ENCODE measurements around the gene ARHGEF39. TPM values are rescaled to one million over a fixed set of nuclear protein-coding genes. Genes with fewer than 3 reads are reported as not detected.
"Not testable (repeated sequence)": the region's sequence is repeated elsewhere in the genome, so short reads cannot be mapped to it uniquely, and the experiment has no call there.

ARHGEF39 gene
- total RNA-seq, 1 donor from 2014 or later, result 0.24 TPM

DNA sequence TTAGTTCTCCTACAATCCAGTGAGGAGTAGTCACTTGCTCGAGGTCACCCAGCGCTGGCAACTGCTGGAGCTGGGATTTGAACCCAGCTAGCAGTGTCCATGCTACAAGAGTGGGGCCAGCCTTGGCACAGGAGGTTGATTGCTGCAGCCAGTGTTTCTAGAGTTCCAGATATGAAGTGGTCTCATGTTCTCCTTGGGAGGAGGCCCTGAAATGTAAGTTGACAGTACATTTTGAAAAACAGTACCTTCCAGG is 6.1 kb downstream of the ARHGEF39 start:
- intact Hi-C loops (cut with DNase I), result no loop called here
- DNase-seq (peak; percentile 70), ATAC-seq (ENCODE audit: poor library complexity) (peak; percentile 4)

DNA sequence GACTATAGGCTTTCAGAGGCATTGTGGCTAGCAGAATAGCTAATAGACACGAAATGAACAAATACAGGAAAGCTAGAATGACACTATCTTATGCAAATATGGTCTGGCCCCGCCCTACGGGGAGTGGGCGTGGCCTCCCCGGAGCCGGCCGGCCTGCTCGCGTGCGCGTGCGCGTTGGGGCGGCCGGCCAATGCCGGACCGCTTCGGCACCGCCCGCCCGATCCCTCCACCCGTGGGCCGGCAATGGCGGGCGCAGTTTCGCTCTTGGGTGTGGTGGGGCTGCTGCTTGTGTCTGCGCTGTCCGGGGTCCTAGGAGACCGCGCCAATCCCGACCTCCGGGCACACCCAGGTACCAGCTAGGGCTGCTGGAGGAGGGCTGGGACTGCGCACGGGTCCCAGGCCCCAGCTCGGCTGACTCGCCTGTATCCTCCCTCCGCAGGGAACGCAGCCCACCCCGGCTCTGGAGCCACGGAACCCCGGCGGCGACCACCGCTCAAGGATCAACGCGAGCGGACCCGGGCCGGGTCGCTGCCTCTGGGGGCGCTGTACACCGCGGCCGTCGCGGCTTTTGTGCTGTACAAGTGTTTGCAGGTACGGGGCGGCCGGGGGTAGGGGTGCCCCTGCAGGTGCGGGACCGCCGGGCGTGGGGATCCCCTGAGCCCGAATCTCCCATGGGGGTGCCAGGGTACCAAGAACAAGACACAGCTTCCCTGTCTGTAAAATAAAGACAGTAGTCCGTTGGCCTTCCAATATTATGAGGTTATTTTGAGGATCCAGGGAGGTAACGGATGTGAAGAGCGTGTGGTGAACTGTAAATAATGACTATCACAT is 6.6 kb downstream of the ARHGEF39 start, which contains the start of gene CCDC107:
CCDC107 (plus strand) TSS at position 156 of the 831 bp plus-strand sequence; CDS start at position 244, 88 bp downstream.
- peak; percentile 87 for ATAC-seq (ENCODE audit: poor library complexity)
- intact Hi-C loops (cut with DNase I), result no loop called here
- peak; percentile 91 for DNase-seq

DNA sequence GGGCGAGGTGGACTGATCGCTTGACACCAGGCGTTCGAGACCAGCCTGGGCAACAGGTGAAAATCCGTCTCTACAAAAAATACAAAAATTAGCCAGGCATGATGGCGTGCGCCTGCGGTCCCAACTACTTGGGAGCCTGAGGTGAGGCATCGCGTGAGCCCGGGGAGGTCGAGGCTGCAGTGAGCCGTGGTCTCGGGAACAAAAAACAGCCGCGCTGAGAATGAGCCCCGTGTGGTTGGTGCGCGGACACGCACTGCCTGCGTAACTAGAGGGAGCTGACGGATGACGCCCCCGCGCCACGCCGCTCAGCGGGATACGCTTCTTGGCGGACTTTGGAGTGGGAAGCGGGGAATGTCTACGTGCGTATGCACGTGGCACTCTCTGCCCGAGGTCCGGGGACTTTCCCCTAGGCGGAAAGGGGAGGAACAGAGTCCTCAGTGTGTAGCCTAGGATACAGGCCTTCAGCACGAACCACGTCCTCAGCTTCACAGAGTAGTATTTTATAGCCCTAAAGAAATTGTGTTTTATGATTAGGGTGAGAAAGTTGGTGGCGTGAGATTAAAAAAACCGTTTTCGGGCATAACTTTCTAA is 7.4 kb downstream of the ARHGEF39 start, which contains the start of gene RMRP:
RMRP (minus strand) TSS at position 474 of the 591 bp plus-strand sequence.
- intact Hi-C loops (cut with DNase I), result no loop called here

DNA sequence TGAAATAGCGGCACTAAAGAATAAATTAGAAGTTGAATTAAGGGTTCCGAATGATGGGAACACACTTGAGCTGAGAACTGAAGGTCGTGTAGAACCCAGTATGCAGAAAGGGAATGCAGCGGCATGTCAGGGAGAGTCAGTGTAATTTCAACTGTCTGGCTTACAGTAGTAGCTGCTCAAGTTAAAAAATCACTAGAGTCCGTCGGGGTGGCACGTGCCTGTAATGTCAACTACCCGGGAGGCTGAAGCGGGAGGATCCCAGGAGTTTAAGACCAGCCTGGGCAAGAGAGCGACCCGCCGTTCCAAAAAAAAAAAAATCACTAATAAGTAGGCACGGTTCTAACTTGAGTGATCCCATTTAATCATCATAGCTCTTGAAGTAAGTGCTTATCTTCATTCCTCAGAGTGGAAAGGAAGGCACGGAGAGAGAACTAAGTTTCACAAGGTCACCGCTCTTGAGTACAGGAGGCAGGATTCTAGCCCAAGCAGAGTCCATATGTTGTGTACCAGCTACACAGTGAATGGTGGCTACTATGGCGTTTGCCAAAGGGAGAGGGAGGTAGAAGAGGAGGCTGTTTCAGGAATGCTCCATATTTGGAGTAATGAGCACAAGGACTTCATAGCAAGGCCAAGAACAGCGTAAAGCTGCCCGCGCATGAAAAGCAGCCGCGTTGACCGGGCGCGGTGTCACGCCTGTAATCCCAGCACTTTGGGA is 8.0 kb downstream of the ARHGEF39 start:
- intact Hi-C loops (cut with DNase I), result no loop called here
- ATAC-seq (ENCODE audit: poor library complexity), result peak; percentile 2
- no peak for DNase-seq

More for the DNA sequence above, 7.4 kb downstream of the ARHGEF39 start, which contains the start of gene RMRP:
- DNase-seq (peak; percentile 98), ATAC-seq (ENCODE audit: poor library complexity) (peak; percentile 94)

DNA sequence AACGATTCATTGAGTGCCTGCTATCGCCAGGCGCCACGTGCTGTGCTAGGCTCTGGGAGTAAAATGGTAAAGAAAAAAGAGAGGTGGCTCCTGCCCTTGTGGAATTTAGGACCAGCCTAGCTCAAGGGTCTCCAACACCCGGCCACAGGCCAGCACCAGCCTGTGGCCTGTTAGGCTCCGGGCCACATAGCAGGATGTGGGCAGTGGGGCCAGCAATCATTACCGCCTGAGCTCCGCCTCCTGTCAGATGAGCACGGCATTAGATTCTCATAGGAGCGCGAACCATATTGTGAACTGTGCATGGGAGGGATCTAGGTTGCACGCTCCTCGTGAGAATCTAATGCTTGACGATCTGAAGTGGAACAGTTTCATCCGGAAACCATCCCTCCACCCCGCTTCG is 8.6 kb downstream of the ARHGEF39 start:
- ATAC-seq (ENCODE audit: poor library complexity) (no peak), DNase-seq (no peak)
- intact Hi-C loops (cut with DNase I), result no loop called here

DNA sequence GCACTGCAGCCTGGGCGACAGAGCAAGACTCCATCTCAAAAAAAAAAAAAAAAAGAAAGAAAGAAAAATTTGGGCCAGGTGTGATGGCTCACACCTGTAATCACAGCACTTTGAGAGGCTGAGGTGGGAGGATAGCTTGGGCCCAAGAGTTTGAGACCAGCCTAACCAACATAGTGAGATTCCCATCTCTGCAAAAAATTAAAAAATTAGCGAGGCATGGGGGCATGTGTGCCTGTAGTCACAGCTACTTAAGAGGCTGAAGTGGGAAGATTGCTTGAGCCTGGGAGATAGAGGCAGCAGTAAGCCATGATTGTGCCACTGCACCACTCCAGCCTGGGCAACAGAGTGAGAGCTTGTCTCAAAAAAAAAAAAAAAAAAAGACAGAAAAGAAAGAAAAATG is 11.4 kb downstream of the ARHGEF39 start:
- DNase-seq (no peak), ATAC-seq (ENCODE audit: poor library complexity) (no peak)
- intact Hi-C loops (cut with DNase I), result no loop called here

DNA sequence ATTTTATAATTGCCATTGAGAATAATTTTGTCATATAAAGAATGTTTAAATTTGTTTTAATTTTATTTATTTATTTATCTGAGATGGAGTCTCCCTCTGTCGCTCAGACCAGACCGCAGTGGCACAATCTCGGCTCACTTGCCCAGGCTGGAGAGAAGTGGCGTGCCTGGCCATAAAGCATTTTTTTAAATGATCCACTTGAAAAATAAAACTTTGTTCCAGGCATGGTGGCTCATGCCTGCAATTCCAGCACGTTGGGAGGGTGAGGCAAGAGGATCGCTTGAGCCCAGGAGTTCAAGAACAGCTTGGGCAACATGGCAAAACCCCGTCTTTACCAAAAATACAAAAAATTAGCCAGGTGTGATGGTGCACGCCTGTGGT is 12.2 kb downstream of the ARHGEF39 start:
- ATAC-seq (ENCODE audit: poor library complexity), result no peak
- intact Hi-C loops (cut with DNase I), result no loop called here
- DNase-seq, result no peak

DNA sequence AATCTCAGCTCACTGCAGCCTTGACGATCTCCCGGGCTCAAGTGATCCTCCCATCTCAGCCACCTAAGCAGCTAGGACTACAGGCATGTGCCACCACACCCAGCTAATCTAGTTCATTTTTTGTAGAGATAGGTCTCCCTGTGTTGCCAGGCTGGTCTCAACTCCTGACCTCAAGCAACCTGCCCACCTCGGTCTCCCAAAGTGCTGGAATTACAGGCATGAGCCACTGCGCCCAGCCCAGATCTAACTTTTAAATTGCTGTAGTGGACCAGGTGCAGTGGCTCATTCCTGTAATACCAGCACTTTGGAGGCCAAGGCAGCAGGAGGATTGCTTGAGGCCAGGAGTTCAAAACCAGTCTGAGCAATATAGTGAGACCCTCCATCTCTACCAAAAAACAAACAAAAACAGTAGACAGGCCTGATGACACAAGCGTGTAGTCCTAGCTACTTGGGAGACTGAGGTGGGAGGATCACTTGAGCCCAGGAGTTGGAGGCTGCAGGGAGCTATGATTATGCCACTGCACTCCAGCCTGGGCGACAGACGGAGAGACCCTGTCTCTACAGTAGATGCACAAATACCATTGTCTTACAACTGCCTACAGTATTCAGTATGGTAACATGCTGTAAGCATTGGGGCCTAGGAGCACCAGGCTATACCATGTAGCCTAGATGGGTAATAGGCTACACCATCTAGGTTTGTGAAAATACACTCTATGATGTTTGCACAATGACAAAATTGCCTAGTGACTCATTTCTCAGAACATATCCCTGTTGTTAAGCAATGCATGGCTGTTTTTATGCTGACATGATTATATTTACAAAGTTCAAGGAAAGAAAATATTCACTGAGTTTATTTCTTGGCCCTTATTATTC is 12.8 kb downstream of the ARHGEF39 start:
- DNase-seq (no peak), ATAC-seq (ENCODE audit: poor library complexity) (no peak)
- intact Hi-C loops (cut with DNase I), result no loop called here

DNA sequence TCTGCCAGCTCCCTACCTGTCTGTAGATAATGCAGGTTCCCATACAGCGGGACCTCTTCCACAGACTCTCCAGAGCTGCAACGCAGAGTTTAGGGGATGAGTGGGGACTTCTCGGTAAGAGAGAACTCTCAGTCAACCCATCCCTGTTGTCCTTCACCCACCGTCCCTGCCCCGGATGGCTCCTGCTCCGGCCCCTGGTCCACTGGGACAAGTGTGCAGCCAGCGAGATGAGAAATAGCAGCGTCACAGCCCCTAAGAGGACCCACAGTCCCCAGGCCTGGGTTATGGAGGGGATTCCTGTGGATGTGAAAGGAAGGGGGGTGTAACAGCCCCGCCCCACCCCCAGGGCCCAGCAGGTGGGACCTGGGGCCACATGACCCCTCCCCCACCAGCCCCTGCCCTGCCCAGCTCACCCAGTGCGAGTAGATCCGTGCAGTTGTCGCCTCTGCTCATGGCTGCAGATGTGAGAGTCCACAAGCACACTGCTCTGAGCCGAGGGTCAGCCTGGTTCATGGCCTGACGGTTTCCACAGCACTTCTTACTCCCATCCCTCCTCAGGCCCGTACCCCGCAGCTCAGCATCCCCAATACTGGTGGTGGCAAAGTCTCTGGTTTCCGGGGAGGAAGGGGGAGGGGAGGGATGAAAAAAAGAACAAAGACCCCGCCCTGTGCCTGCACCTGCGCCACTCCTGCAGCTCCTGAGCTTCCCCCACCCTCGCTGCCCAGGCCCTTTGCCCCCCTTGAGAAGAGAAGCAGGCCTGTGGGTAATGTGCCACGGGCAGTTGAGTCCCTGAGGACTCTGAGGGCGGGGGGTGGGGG is 14.4 kb downstream of the ARHGEF39 start, which contains the start of gene SIT1:
SIT1 (minus strand) TSS at position 591 of the 818 bp plus-strand sequence; CDS start at position 513, 78 bp downstream.
- DNase-seq, result no peak
- no peak for ATAC-seq (ENCODE audit: poor library complexity)
- intact Hi-C loops (cut with DNase I), result no loop called here

DNA sequence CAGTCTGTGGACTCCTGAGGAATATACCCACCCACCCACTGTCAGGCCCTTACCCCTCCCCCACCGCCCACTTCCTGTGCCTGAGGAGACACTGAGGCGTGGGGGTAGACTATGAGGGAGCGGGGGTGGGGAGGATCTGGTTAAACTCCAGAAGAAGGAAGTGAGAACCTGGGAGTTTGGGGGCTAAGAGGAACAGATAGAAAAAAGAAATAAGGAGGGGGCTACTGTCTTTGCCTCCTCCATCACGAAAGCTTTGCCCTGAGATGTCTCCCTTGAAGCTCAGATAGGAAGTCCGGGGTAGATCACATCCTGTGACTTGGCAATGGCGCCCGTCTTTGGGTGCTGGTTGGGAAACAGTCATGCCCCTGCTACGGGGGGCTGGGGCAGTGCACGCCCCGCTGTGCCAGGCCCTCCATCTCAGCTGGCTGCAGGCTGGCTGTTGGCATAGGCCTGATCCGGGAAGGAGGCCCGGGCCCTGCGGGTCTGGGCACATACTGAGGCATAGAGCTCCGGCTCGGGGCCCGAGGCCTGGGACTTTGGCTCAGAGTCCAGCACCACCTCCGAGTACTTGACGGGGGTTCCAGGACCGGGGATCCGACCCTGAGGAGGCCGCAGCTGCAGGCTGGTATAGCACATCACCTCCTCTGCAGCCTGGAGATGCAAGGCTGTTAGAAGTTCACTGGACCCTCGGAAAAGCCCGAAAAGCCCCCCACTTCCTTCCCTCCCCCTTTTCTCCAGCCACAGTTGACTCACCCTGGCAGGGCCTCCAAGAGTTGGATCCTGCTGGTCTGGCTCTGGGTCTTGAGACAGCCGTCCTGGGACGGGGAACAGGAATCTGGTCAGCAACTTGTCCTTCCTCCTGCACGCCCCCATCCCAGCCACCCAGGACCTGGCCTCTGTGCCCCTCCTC is 15.3 kb downstream of the ARHGEF39 start:
- ATAC-seq (ENCODE audit: poor library complexity) (no peak), DNase-seq (peak; percentile 59)
- intact Hi-C loops (cut with DNase I), result loop anchor here (10.0 kb wide), 1 partner anchor 235 kb away; no protein-coding TSS in a partner anchor

DNA sequence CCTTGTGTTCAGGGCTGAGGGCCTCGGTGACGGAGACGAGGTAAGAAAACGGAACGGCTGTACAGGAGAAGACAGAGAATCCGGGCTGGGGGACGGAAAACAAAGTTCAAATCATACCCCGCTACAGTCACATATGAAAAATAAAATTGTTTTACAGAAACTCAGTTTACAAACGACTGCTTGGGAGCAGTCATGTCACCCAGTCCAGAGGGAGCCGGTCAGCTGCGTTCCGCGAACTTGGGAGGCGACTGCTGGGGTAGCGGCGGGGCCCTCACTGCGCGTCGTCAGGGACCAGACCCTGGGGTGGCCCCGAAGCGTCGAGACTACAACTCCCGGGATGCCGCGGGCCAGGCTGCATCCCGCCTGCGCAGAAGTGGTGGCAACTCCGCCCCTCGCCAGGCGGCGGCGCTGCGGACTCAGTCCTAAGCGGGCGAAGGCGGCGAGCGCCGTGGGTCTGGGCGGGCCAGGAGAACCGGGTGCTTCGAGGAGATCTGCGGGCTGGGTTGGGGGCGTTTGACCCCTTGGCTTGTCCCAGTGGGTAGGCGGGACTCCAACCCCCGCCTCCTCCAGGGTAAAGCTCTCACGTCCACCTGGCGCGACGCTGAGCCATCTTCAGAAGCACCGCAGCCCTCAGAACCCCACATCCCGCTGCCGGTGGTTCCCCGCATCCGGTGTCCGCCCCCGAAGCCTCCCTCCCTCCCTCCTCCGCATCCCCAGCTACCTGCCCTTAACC is 18.3 kb downstream of the ARHGEF39 start:
- ATAC-seq (ENCODE audit: poor library complexity) (peak; percentile 98), DNase-seq (peak; percentile 97)
- intact Hi-C loops (cut with DNase I), result loop anchor here (10.0 kb wide), 1 partner anchor 238 kb away; no protein-coding TSS in a partner anchor

DNA sequence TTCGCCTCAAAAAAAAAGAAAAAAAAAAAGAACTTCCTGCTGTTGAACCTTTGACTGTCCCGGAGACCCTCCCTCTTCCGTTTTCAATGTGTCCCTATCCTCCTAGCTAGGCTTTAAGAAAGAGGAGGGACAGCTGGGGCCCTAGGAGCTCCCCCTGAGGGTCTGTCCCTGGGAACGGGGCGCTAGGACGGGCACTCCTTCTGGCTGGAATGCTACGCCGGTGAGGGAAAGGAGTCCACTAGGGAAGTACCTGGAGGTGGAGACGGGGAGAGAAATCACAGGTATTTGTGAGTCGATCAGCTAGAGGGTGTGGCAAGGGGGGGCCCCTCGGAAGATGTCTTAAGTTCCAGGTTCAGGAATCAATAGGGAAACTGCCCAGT is 18.9 kb downstream of the ARHGEF39 start:
- ATAC-seq (ENCODE audit: poor library complexity) (peak; percentile 48), DNase-seq (no peak)
- intact Hi-C loops (cut with DNase I), result loop anchor here (10.0 kb wide), 1 partner anchor 239 kb away; no protein-coding TSS in a partner anchor

DNA sequence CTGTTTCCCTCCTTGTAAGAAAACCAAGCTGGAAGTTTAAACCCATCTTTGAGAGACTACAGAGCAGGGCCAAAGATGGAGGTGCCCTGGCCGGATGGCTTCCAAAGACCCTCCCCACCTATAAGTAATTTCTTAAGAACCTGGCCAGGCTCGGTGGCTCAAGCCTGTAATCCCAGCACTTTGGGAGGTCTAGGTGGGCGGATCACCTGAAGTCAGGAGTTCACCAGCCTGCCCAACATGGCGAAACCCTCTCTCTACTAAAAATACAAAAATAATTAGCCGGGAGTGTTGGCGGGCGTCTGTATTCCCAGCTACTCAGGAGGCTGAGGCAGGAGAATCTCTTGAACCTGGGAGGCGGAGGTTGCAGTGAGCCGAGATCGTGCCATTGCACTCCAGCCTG is 19.3 kb downstream of the ARHGEF39 start:
- DNase-seq; ATAC-seq (ENCODE audit: poor library complexity): not testable (repeated sequence)
- intact Hi-C loops (cut with DNase I), result loop anchor here (10.0 kb wide), 1 partner anchor 239 kb away; no protein-coding TSS in a partner anchor

DNA sequence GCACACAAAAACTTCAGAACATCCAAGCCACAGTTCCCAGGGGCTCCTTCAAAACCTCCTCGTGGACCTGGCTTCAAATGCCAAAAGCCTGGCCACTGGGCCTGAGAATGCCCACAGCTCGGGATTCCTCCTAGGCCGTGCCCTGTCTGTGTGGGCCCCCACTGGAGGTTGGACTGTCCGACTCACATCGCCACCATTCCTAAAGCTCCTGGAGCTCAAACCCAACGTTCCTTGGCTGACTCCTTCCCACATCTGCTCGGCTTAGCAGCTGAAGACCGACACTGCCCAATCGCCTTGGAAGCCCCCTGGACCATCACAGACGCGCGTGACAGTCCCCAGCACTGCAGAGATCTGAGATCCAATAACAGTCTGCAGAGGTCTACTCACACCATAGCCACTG is 21.9 kb downstream of the ARHGEF39 start:
- intact Hi-C loops (cut with DNase I), result loop anchor here (10.0 kb wide), 1 partner anchor 242 kb away; no protein-coding TSS in a partner anchor
- no peak for ATAC-seq (ENCODE audit: poor library complexity)
- DNase-seq, result no peak

DNA sequence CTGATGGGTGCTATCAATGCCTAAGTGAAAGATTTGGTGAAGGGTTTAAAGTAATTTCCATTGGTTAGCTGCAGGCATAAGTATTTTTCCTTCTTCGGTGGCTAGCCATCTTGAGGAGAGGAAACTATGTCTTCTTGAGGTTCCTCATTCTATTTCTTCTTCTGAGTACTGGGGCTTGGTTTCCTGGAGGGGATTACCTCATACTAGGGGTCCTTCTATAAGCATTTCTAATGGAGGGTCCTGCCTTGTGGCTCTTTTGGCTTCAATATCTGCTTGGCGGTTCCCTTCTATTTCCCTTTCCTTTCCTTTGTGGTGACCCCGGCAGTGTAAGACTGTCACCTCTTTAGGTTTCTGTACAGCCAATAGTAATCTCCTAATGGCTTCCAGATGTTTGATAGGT is 23.5 kb downstream of the ARHGEF39 start:
- DNase-seq; ATAC-seq (ENCODE audit: poor library complexity): not testable (repeated sequence)
- intact Hi-C loops (cut with DNase I), result loop anchor here (10.0 kb wide), 1 partner anchor 243 kb away; no protein-coding TSS in a partner anchor

DNA sequence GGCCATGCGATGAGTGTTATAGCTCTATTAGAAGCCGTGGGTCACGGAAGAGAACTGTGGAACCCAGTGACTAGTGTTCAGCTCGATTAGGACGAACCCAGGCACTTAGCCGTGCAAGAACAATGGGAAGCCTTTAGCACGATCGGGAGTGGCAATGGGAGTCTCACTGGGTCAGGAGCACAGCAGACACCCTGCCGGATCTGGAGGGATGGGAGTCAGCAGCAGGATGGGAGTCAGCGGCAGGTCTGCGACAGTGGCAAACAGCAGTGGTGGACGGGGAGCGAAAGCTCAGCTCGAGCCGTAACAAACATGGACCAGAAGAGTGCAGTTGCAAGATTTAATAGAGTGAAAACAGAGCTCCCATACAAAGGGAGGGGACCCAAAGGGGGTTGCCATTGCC is 24.6 kb downstream of the ARHGEF39 start:
- not testable (repeated sequence) for ATAC-seq (ENCODE audit: poor library complexity); DNase-seq
- intact Hi-C loops (cut with DNase I), result loop anchor here (10.0 kb wide), 1 partner anchor 244 kb away; no protein-coding TSS in a partner anchor

All from Right ventricle myocardium superior (tissue), 1 donor.